ENCODE data around the gene FAM221B.

GRCh38 chr9:35789541-35789940 lies 39.0 kb downstream of the FAM221B start:
- TF ChIP-seq POLR2A (IDR thresholded peaks at IDR 0.05) (no peak), CTCF (IDR thresholded peaks at IDR 0.05) (no peak), EP300 (IDR thresholded peaks at IDR 0.05) (no peak)

Data from sigmoid colon (tissue), 4 donors.